Renal cortex interstitium (tissue), 11 donors: ENCODE results near the gene NCOA4. TPM values are rescaled to one million over a fixed set of nuclear protein-coding genes. Genes with fewer than 3 reads are reported as not detected.
"Not testable (repeated sequence)": the region's sequence is repeated elsewhere in the genome, so short reads cannot be mapped to it uniquely, and the experiment has no call there.

Source experiments
- DNase-seq, 11 donors: peaks; one replicate each; pipeline ENCODE4 v3.0.0-alpha.2; 2013; ENCODE audit warnings: low read depth in 9 of 11, low spot score in 4 of 11; ENCODE audit errors: extremely low read depth in 1 of 11
- polyA plus RNA-seq, 3 donors: library from polyadenylated mRNA; unstranded; fragments of 120-200 nt; gene quantifications; one replicate each; pipeline ENCODE4 v1.2.1, GENCODE V29; 2013; ENCODE audit not compliant: insufficient read length in 3 of 3

The NCOA4 gene
- polyA plus RNA-seq, 3 donors, result 187 to 225 (median 193) TPM

GRCh38 chr10:45962686-45963452 is 67.6 kb downstream of the NCOA4 start:
- DNase-seq, result not testable (repeated sequence)

- DNase-seq, result not testable (repeated sequence)
Measured at GRCh38 chr10:45957928-45958327, 72.5 kb downstream of the NCOA4 start.

- DNase-seq, result not testable (repeated sequence)
Measured at GRCh38 chr10:45956634-45957033, 73.8 kb downstream of the NCOA4 start.

Other genes with a start within 250 kb of the NCOA4 start
- gene AGAP4, start 183.1 kb downstream of the NCOA4 start, polyA plus RNA-seq, result 10 to 100 TPM; 30.3 to 52.8 (median 36.1) TPM
- gene TIMM23, start 58.1 kb downstream of the NCOA4 start, polyA plus RNA-seq, result 10 to 100 TPM; 58.9 to 73.6 (median 66.6) TPM
- not detected for gene MSMB, start 15.6 kb upstream of the NCOA4 start, polyA plus RNA-seq